HFF-Myc (cell line): ENCODE measurements around the gene GUK1.
A peak's percentile ranks its signal among the peaks of the same experiment; 100 is the strongest.

Experiments
- DNase-seq: peaks from one replicate; pipeline ENCODE4 v3.0.0-alpha.2; 2011; ENCODE audit warnings: low read depth; ENCODE audit errors: extremely low read depth
- H3K4me3 ChIP-seq: replicated peaks from 2 replicates; pipeline ENCODE4 v1.5.1; 2011; ENCODE audit warnings: low read depth, mild to moderate bottlenecking, control low read depth, low read length
- TF ChIP-seq, protein P1 (sequence below): IDR thresholded peaks from 2 replicates; pipeline ENCODE4 v1.5.1; 2012; ENCODE audit warnings: mild to moderate bottlenecking, low read depth, low read length, control low read depth; ENCODE audit errors: missing control alignments

The GUK1 gene

GRCh38 chr1:228146417-228147150 lies 6.5 kb downstream of the GUK1 start:
- H3K4me3 ChIP-seq = no peak overlapping the region
- no peak for DNase-seq
- TF ChIP-seq, protein P1, sequence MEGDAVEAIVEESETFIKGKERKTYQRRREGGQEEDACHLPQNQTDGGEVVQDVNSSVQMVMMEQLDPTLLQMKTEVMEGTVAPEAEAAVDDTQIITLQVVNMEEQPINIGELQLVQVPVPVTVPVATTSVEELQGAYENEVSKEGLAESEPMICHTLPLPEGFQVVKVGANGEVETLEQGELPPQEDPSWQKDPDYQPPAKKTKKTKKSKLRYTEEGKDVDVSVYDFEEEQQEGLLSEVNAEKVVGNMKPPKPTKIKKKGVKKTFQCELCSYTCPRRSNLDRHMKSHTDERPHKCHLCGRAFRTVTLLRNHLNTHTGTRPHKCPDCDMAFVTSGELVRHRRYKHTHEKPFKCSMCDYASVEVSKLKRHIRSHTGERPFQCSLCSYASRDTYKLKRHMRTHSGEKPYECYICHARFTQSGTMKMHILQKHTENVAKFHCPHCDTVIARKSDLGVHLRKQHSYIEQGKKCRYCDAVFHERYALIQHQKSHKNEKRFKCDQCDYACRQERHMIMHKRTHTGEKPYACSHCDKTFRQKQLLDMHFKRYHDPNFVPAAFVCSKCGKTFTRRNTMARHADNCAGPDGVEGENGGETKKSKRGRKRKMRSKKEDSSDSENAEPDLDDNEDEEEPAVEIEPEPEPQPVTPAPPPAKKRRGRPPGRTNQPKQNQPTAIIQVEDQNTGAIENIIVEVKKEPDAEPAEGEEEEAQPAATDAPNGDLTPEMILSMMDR = no peak

- no peak for DNase-seq
- TF ChIP-seq, protein P1 = no peak
- H3K4me3 ChIP-seq = no peak overlapping the region
Measured at GRCh38 chr1:228147151-228147693, 7.1 kb downstream of the GUK1 start.

- no peak for DNase-seq
- TF ChIP-seq, protein P1 = no peak
- no peak overlapping the region for H3K4me3 ChIP-seq
Measured at GRCh38 chr1:228147768-228148167, 7.7 kb downstream of the GUK1 start.

GRCh38 chr1:228148196-228148861 lies 8.2 kb downstream of the GUK1 start:
- DNase-seq = no peak
- TF ChIP-seq, protein P1 = no peak
- H3K4me3 ChIP-seq = no peak overlapping the region

GRCh38 chr1:228148935-228149405 lies 8.9 kb downstream of the GUK1 start:
- TF ChIP-seq, protein P1 = no peak
- DNase-seq = no peak
- no peak overlapping the region for H3K4me3 ChIP-seq

DNA sequence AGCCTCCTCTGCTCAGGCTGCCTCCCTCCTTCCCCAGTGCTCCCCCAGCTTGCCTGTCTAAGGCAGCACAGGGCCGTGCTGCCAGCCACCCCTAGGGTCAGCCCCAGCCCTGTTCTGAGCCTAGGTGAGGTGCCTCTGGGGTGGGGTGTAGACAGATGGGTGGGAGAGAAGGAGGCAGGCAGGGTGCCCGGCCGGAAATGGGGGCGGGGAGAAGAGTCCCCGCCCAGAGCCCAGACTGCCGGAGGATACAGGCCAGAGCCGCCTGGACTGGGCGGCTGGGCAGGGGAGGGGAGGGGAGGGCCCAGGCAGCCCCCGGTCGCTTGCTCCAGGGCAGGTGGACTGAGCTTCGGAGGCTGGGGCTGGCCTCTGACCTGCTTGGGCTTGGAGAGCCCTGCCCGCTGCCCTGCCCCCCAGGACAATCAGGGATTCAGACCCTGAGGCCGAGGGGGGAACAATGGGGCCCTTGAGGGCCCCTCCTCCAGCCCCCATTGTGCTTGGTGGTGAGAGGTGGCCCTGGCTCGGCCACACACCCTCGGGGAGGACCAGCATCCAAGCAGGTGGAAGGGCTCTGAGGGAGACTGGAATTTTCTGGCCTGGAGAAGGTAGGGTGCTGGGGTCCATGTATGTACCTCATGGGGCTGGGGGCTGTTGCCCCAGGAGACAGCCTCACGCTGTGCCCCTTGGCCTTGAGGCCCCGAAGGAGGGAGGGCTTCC lies 9.5 kb downstream of the GUK1 start, which contains the start of gene GJC2:
TSS of gene GJC2 (plus strand) at position 525 of the 714 bp plus-strand sequence. CDS start 7,829 bp downstream, outside the sequence.
- TF ChIP-seq, protein P1 = no peak
- no peak for DNase-seq
- 0 out of 2 replicates have a peak within 1 kb of the TSS, but pooled peaks have one; percentile 13 for H3K4me3 ChIP-seq
